HG03045 (cell line): ENCODE results near the gene CHST15.

Experiments
- ATAC-seq: cut with Tn5 transposase; IDR thresholded peaks from one replicate; pipeline ENCODE4 v1.9.1; 2021; ENCODE audit warnings: mild to moderate bottlenecking, moderate library complexity; ENCODE audit not compliant: unreplicated experiment

CHST15 gene

GRCh38 chr10:124066781-124067714 lies 26.4 kb downstream of the CHST15 start:
- no peak for ATAC-seq

- no peak for ATAC-seq
Observed at GRCh38 chr10:124066126-124066700, 27.2 kb downstream of the CHST15 start.

- no peak for ATAC-seq
Observed at GRCh38 chr10:124065382-124066125, 27.8 kb downstream of the CHST15 start.

GRCh38 chr10:124064676-124065075 lies 28.7 kb downstream of the CHST15 start:
- ATAC-seq: no peak

- ATAC-seq: no peak
Observed at GRCh38 chr10:124063750-124064603, 29.4 kb downstream of the CHST15 start.

- no peak for ATAC-seq
Observed at GRCh38 chr10:124062390-124062789, 31.0 kb downstream of the CHST15 start.

- ATAC-seq: no peak
Observed at GRCh38 chr10:124061030-124061429, 32.4 kb downstream of the CHST15 start.

- no peak for ATAC-seq
Observed at GRCh38 chr10:124060148-124060720, 33.2 kb downstream of the CHST15 start.

GRCh38 chr10:124059551-124059950 lies 33.8 kb downstream of the CHST15 start:
- no peak for ATAC-seq

GRCh38 chr10:124058346-124059003 lies 34.9 kb downstream of the CHST15 start:
- no peak for ATAC-seq

GRCh38 chr10:124057601-124058000 lies 35.8 kb downstream of the CHST15 start:
- no peak for ATAC-seq

- no peak for ATAC-seq
Observed at GRCh38 chr10:124056337-124056980, 36.9 kb downstream of the CHST15 start.

- ATAC-seq: no peak
Observed at GRCh38 chr10:124053971-124054370, 39.4 kb downstream of the CHST15 start.

- ATAC-seq: no peak
Observed at GRCh38 chr10:124052561-124052960, 40.8 kb downstream of the CHST15 start.

- ATAC-seq: no peak
Observed at GRCh38 chr10:124050021-124051015, 43.1 kb downstream of the CHST15 start.

- no peak for ATAC-seq
Observed at GRCh38 chr10:124049484-124049883, 43.9 kb downstream of the CHST15 start.

GRCh38 chr10:124048371-124049290 lies 44.8 kb downstream of the CHST15 start:
- ATAC-seq: no peak
